HepG2 (cell line): ENCODE results near the gene SERBP1. TPM values are rescaled to one million over a fixed set of nuclear protein-coding genes. Genes with fewer than 3 reads are reported as not detected.
A peak's percentile ranks its signal among the peaks of the same experiment; 100 is the strongest.

Source experiments
- CREM ChIP-seq, 2 experiments: sonication (generic) in 1 of 2; formaldehyde crosslinking in 1 of 2; IDR thresholded peaks; 2 replicates each; pipeline versions ENCODE4 v1.4.0 to v1.6.1; 2016 to 2020; ENCODE audit warnings: antibody characterized with exemption in 1 of 2, mild to moderate bottlenecking in 1 of 2, missing genetic modification reagents in 1 of 2
- DMAP1 ChIP-seq: IDR thresholded peaks from 2 replicates; pipeline ENCODE4 v1.6.1; 2016
- ELF3 ChIP-seq: IDR thresholded peaks from 2 replicates; pipeline ENCODE4 v1.6.1; 2016; ENCODE audit warnings: missing genetic modification reagents, missing compliant biosample characterization
- GLI4 ChIP-seq: sonication (generic); formaldehyde crosslinking; IDR thresholded peaks from 2 replicates; pipeline ENCODE4 v1.5.1; 2020; ENCODE audit warnings: missing genetic modification reagents, mild to moderate bottlenecking, moderate library complexity, borderline replicate concordance
- GMEB1 ChIP-seq: sonication (generic); formaldehyde crosslinking; IDR thresholded peaks from 2 replicates; pipeline ENCODE4 v1.5.1; 2020; ENCODE audit warnings: missing genetic modification reagents, mild to moderate bottlenecking, borderline replicate concordance
- KMT2A ChIP-seq: sonication (generic); formaldehyde crosslinking; IDR thresholded peaks from 2 replicates; pipeline ENCODE4 v1.4.0; 2020; ENCODE audit warnings: missing genetic modification reagents
- MYC ChIP-seq: sonication (generic); formaldehyde crosslinking; IDR thresholded peaks from 2 replicates; pipeline ENCODE4 v1.9.0; 2021; ENCODE audit warnings: missing genetic modification reagents, borderline replicate concordance
- PAXIP1 ChIP-seq: sonication (generic); formaldehyde crosslinking; conservative IDR thresholded peaks from 2 replicates; pipeline ENCODE4 v1.4.0; 2020; ENCODE audit warnings: mild to moderate bottlenecking, missing genetic modification reagents, moderate library complexity
- RFXAP ChIP-seq: sonication (generic); formaldehyde crosslinking; IDR thresholded peaks from 2 replicates; pipeline ENCODE4 v1.4.0; 2020; ENCODE audit warnings: missing genetic modification reagents, borderline replicate concordance
- RNF219 ChIP-seq: sonication (generic); formaldehyde crosslinking; IDR thresholded peaks from 2 replicates; pipeline ENCODE4 v1.5.0; 2020; ENCODE audit warnings: mild to moderate bottlenecking, missing genetic modification reagents
- SMAD3 ChIP-seq: sonication (generic); formaldehyde crosslinking; IDR thresholded peaks from 2 replicates; pipeline ENCODE4 v1.4.0; 2020; ENCODE audit warnings: missing genetic modification reagents
- SNRNP70 ChIP-seq: fragments of 200-400 bp; formaldehyde crosslinking; IDR thresholded peaks from 2 replicates; pipeline ENCODE4 v1.6.1; 2017; ENCODE audit warnings: mild to moderate bottlenecking, low read depth, low read length, moderate library complexity
- SRY ChIP-seq: sonication (generic); formaldehyde crosslinking; IDR thresholded peaks from 2 replicates; pipeline ENCODE4 v1.8.0; 2022; ENCODE audit warnings: mild to moderate bottlenecking, missing genetic modification reagents
- TFE3 ChIP-seq: IDR thresholded peaks from 2 replicates; pipeline ENCODE4 v1.6.1; 2016
- ZFP36L1 ChIP-seq: sonication (generic); formaldehyde crosslinking; IDR thresholded peaks from 2 replicates; pipeline ENCODE4 v1.8.0; 2022; ENCODE audit warnings: mild to moderate bottlenecking, missing genetic modification reagents, moderate library complexity
- ZNF12 ChIP-seq: sonication (generic); formaldehyde crosslinking; IDR thresholded peaks from 2 replicates; pipeline ENCODE4 v1.5.0; 2020; ENCODE audit warnings: missing genetic modification reagents
- polyA plus RNA-seq, 8 experiments: library from polyadenylated mRNA; depleted of rRNA in 3 of 8; stranded (reverse) in 7 of 8; unstranded in 1 of 8; fragments of >200 nt; fragmentation: Illumina TruSeq in 4 of 8; extraction: Trizol in 4 of 8; gene quantifications; 2 replicates each; pipeline versions ENCODE4 v1.2.1 to v1.2.3, GENCODE V29; 2011 to 2016; ENCODE audit warnings: low read depth in 4 of 8, missing spikeins in 1 of 8, mixed read lengths in 1 of 8; ENCODE audit not compliant: insufficient read depth in 1 of 8
- total RNA-seq, 5 experiments: library from RNA; depleted of rRNA; stranded (reverse); fragments of >200 nt; fragmentation: Illumina TruSeq; extraction: Trizol; gene quantifications; 2 replicates each; pipeline ENCODE4 v1.2.3, GENCODE V29; 2016; ENCODE audit warnings: low read depth in 1 of 5
- TF ChIP-seq, protein P1 (sequence below): sonication (generic); formaldehyde crosslinking; IDR thresholded peaks from 2 replicates; pipeline ENCODE4 v1.8.0; 2022; ENCODE audit warnings: missing genetic modification reagents, mild to moderate bottlenecking, inconsistent platforms, borderline replicate concordance

SERBP1 gene
- total and polyA plus RNA-seq, 2 of the 13 experiments (the other 11 are each of a cell fraction or from before 2014, with no cell fraction given) = 175 to 281 TPM

DNA sequence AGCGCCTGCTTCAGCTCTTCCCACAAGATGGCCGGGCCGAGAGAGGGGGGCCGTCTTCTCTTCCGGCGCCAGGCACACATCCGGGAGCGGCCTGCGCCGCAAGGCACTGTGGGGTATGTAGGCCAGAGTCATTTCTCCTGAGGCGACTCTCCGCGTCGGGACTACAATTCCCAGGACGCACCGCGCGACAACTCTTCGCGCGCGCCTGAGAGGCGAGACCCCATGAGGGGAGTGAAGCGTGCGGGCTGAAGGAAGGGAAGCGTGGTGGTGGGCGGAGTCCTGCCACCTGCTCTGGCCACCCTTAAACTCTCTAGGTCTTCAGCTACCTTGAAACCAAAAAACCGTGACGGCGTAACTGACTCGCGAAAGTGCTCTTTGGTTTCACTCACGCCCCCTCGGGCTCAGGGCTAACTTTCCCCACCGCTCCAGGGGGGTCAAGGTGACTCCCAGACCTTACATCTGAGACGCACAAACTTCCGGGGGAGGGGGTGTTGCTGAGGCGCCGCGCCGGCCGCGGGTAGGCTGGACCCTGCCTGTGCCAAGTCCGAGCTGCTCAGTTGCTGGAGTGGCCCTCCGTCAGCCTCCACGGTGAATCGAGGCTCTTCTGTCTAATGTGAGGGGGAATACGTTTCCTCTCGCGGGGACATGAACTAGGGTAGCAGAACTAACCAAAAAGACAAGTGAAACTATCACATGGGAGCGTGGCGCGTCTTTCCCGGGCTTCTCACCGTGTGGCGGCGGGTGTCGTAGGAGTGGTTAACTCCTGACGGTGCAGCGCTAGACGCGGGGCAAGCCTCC is at the start of gene SERBP1 (continued):
- TF ChIP-seq PAXIP1 (CRISPR knock-in tag) (peak; percentile 47), KMT2A (CRISPR knock-in tag) (0 out of 2 replicates have a peak, but pooled peaks have one; percentile 65), RNF219 (CRISPR knock-in tag) (0 out of 2 replicates have a peak, but pooled peaks have one; percentile 56), ZFP36L1 (CRISPR knock-in tag) (peak; percentile 34; the same call in 1 of the 2 replicates), SMAD3 (CRISPR knock-in tag) (peak; percentile 6), DMAP1 (CRISPR knock-in tag) (peak; percentile 82), GLI4 (peak; percentile 57; the same call in 1 of the 2 replicates), SNRNP70 (no peak), ZNF12 (CRISPR knock-in tag) (peak; percentile 38; the same call in 1 of the 2 replicates), GMEB1 (CRISPR knock-in tag) (peak; percentile 94), ELF3 (CRISPR knock-in tag) (peak; percentile 54; the same call in 1 of the 2 replicates), RFXAP (CRISPR knock-in tag) (no peak), TFE3 (peak; percentile 78), CREM (IDR thresholded peaks at IDR 0.05) (peak; percentile 89), CREM (CRISPR knock-in tag; IDR thresholded peaks at IDR 0.05) (no peak), MYC (CRISPR knock-in tag) (peak; percentile 90), SRY (0 out of 2 replicates have a peak, but pooled peaks have one; percentile 18)
- TF ChIP-seq, protein P1, sequence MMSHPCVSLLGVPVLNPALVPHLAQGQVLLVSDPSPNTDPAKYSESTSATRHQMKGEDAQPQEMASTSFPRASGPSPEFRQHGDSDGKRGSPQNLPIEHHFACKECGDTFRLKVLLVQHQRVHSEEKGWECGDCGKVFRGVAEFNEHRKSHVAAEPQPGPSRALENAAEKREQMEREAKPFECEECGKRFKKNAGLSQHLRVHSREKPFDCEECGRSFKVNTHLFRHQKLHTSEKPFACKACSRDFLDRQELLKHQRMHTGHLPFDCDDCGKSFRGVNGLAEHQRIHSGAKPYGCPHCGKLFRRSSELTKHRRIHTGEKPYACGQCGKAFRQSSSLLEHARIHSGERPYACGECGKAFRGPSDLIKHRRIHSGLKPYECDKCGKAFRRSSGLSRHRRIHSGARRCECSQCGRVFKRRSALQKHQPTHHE (CRISPR knock-in tag) = peak; percentile 80; the same call in 1 of the 2 replicates
